ENCODE measurements around the gene PYROXD2.

PYROXD2 gene

GRCh38 chr10:98429320-98430072 is 14.5 kb upstream of the PYROXD2 start:
- Histone ChIP-seq H3K36me3 (ENCODE audit: control insufficient read depth, low read length) (peaks cover 42% of the 10 kb centered on the region), H3K27me3 (ENCODE audit: control insufficient read depth, low read length) (no peaks in the 10 kb centered on the region), H3K4me1 (ENCODE audit: control insufficient read depth, low read length) (no peaks in the 10 kb centered on the region), H3K4me2 (ENCODE audit: low read length) (no peak overlapping the region), H4K20me1 (ENCODE audit: control insufficient read depth, insufficient read depth, low read depth, low read length) (no peaks in the 10 kb centered on the region), H3F3A (ENCODE audit: control insufficient read depth, insufficient read depth) (no peaks in the 10 kb centered on the region), H3K9me2 (replicated peaks; ENCODE audit: control insufficient read depth, low read length) (no peaks in the 10 kb centered on the region), H3K4me3 (ENCODE audit: low read length) (no peak overlapping the region), H3K79me2 (ENCODE audit: control insufficient read depth, low read length) (no peaks in the 10 kb centered on the region), H3K27ac (ENCODE audit: low read depth, low read length) (no peak overlapping the region), H3K9me3 (ENCODE audit: control insufficient read depth, insufficient read depth, low read length) (no peaks in the 10 kb centered on the region)
- TF ChIP-seq EZH2phosphoT487 (IDR thresholded peaks at IDR 0.05; ENCODE audit: borderline replicate concordance, low read length) (no peak), CTCF (IDR thresholded peaks at IDR 0.05; ENCODE audit: low read depth, low read length, poor library complexity, severe bottlenecking) (no peak)

GRCh38 chr10:98427011-98427515 is 12.1 kb upstream of the PYROXD2 start:
- Histone ChIP-seq H3K79me2 (ENCODE audit: control insufficient read depth, low read length) (no peaks in the 10 kb centered on the region), H3K9me2 (replicated peaks; ENCODE audit: control insufficient read depth, low read length) (no peaks in the 10 kb centered on the region), H3K27me3 (ENCODE audit: control insufficient read depth, low read length) (no peaks in the 10 kb centered on the region), H3K27ac (ENCODE audit: low read depth, low read length) (no peak overlapping the region), H3K9me3 (ENCODE audit: control insufficient read depth, insufficient read depth, low read length) (no peaks in the 10 kb centered on the region), H3K36me3 (ENCODE audit: control insufficient read depth, low read length) (peaks cover 21% of the 10 kb centered on the region), H4K20me1 (ENCODE audit: control insufficient read depth, insufficient read depth, low read depth, low read length) (no peaks in the 10 kb centered on the region), H3K4me1 (ENCODE audit: control insufficient read depth, low read length) (no peaks in the 10 kb centered on the region), H3K4me3 (ENCODE audit: low read length) (no peak overlapping the region), H3F3A (ENCODE audit: control insufficient read depth, insufficient read depth) (no peaks in the 10 kb centered on the region), H3K4me2 (ENCODE audit: low read length) (no peak overlapping the region)
- TF ChIP-seq CTCF (IDR thresholded peaks at IDR 0.05; ENCODE audit: low read depth, low read length, poor library complexity, severe bottlenecking), result no peak
- TF ChIP-seq EZH2phosphoT487 (IDR thresholded peaks at IDR 0.05; ENCODE audit: borderline replicate concordance, low read length), result no peak

- no peaks in the 10 kb centered on the region for H3K79me2 ChIP-seq (ENCODE audit: control insufficient read depth, low read length)
- H3K9me3 ChIP-seq (ENCODE audit: control insufficient read depth, insufficient read depth, low read length), result no peaks in the 10 kb centered on the region
- H4K20me1 ChIP-seq (ENCODE audit: control insufficient read depth, insufficient read depth, low read depth, low read length), result no peaks in the 10 kb centered on the region
- H3K9me2 ChIP-seq (replicated peaks; ENCODE audit: control insufficient read depth, low read length), result no peaks in the 10 kb centered on the region
- no peak overlapping the region for H3K27ac ChIP-seq (ENCODE audit: low read depth, low read length)
- no peaks in the 10 kb centered on the region for H3K27me3 ChIP-seq (ENCODE audit: control insufficient read depth, low read length)
- H3F3A ChIP-seq (ENCODE audit: control insufficient read depth, insufficient read depth), result no peaks in the 10 kb centered on the region
- no peaks in the 10 kb centered on the region for H3K4me1 ChIP-seq (ENCODE audit: control insufficient read depth, low read length)
- H3K4me3 ChIP-seq (ENCODE audit: low read length), result no peak overlapping the region
- TF ChIP-seq EZH2phosphoT487 (IDR thresholded peaks at IDR 0.05; ENCODE audit: borderline replicate concordance, low read length) (no peak), CTCF (IDR thresholded peaks at IDR 0.05; ENCODE audit: low read depth, low read length, poor library complexity, severe bottlenecking) (peak; percentile 90)
- no peak overlapping the region for H3K4me2 ChIP-seq (ENCODE audit: low read length)
- peaks cover 11% of the 10 kb centered on the region for H3K36me3 ChIP-seq (ENCODE audit: control insufficient read depth, low read length)
These were observed 10.8 kb upstream of the PYROXD2 start for GRCh38 chr10:98425511-98426352.
